ENCODE measurements around the gene RNF41.

RNF41 gene

GRCh38 chr12:56244494-56244893 lies 22.8 kb upstream of the RNF41 start:
- H3K79me2 ChIP-seq (ENCODE audit: control insufficient read depth, low read length), result no peaks in the 10 kb centered on the region
- no peaks in the 10 kb centered on the region for H3F3A ChIP-seq (ENCODE audit: control insufficient read depth, insufficient read depth)
- H3K27me3 ChIP-seq (ENCODE audit: control insufficient read depth, low read length), result no peaks in the 10 kb centered on the region
- H3K4me1 ChIP-seq (ENCODE audit: control insufficient read depth, low read length), result peaks cover 17% of the 10 kb centered on the region
- H3K9me3 ChIP-seq (ENCODE audit: control insufficient read depth, insufficient read depth, low read length), result no peaks in the 10 kb centered on the region
- TF ChIP-seq EZH2phosphoT487 (IDR thresholded peaks at IDR 0.05; ENCODE audit: borderline replicate concordance, low read length) (no peak), CTCF (IDR thresholded peaks at IDR 0.05; ENCODE audit: low read depth, low read length, poor library complexity, severe bottlenecking) (no peak)
- H3K4me2 ChIP-seq (ENCODE audit: low read length), result no peak overlapping the region
- H4K20me1 ChIP-seq (ENCODE audit: control insufficient read depth, insufficient read depth, low read depth, low read length), result no peaks in the 10 kb centered on the region
- H3K27ac ChIP-seq (ENCODE audit: low read depth, low read length), result no peak overlapping the region
- no peaks in the 10 kb centered on the region for H3K9me2 ChIP-seq (replicated peaks; ENCODE audit: control insufficient read depth, low read length)
- no peak overlapping the region for H3K4me3 ChIP-seq (ENCODE audit: low read length)
- H3K36me3 ChIP-seq (ENCODE audit: control insufficient read depth, low read length), result peaks cover 72% of the 10 kb centered on the region

- H3K36me3 ChIP-seq (ENCODE audit: control insufficient read depth, low read length), result peaks cover 67% of the 10 kb centered on the region
- no peaks in the 10 kb centered on the region for H3K9me2 ChIP-seq (replicated peaks; ENCODE audit: control insufficient read depth, low read length)
- H3K27me3 ChIP-seq (ENCODE audit: control insufficient read depth, low read length), result no peaks in the 10 kb centered on the region
- no peak for TF ChIP-seq EZH2phosphoT487 (IDR thresholded peaks at IDR 0.05; ENCODE audit: borderline replicate concordance, low read length)
- TF ChIP-seq CTCF (IDR thresholded peaks at IDR 0.05; ENCODE audit: low read depth, low read length, poor library complexity, severe bottlenecking), result no peak
- no peak overlapping the region for H3K27ac ChIP-seq (ENCODE audit: low read depth, low read length)
- no peak overlapping the region for H3K4me2 ChIP-seq (ENCODE audit: low read length)
- no peaks in the 10 kb centered on the region for H3K79me2 ChIP-seq (ENCODE audit: control insufficient read depth, low read length)
- H4K20me1 ChIP-seq (ENCODE audit: control insufficient read depth, insufficient read depth, low read depth, low read length), result no peaks in the 10 kb centered on the region
- H3F3A ChIP-seq (ENCODE audit: control insufficient read depth, insufficient read depth), result no peaks in the 10 kb centered on the region
- H3K4me1 ChIP-seq (ENCODE audit: control insufficient read depth, low read length), result peaks cover 17% of the 10 kb centered on the region
- no peaks in the 10 kb centered on the region for H3K9me3 ChIP-seq (ENCODE audit: control insufficient read depth, insufficient read depth, low read length)
- no peak overlapping the region for H3K4me3 ChIP-seq (ENCODE audit: low read length)
Measured at GRCh38 chr12:56243731-56244181, 22.0 kb upstream of the RNF41 start.

DNA sequence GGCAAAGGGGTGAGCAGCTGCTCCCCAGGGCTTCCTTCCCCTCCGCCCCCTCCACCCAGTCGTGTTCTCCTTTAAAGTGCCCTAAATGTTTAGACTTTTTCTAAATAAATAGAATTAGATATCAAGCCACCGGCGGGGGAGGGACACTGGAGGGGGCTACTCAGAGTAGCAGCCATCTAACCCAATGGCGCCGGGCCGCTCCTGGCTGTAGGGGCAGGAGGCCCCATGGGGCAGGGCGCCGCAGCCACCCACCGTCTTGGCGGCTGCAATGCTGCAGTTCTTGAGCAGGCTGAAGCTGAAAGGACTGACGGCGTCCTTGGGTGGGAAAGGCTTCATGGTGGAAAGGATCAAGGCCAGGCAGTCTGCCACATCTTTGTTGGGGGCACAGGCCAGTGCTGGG lies 21.3 kb upstream of the RNF41 start:
- no peaks in the 10 kb centered on the region for H4K20me1 ChIP-seq (ENCODE audit: control insufficient read depth, insufficient read depth, low read depth, low read length)
- H3K4me2 ChIP-seq (ENCODE audit: low read length), result no peak overlapping the region

More for the DNA sequence above, 21.3 kb upstream of the RNF41 start:
- no peak for TF ChIP-seq CTCF (IDR thresholded peaks at IDR 0.05; ENCODE audit: low read depth, low read length, poor library complexity, severe bottlenecking)
- no peak for TF ChIP-seq EZH2phosphoT487 (IDR thresholded peaks at IDR 0.05; ENCODE audit: borderline replicate concordance, low read length)
- Histone ChIP-seq H3K4me3 (ENCODE audit: low read length) (no peak overlapping the region), H3K4me1 (ENCODE audit: control insufficient read depth, low read length) (peaks cover 17% of the 10 kb centered on the region), H3K79me2 (ENCODE audit: control insufficient read depth, low read length) (no peaks in the 10 kb centered on the region), H3K9me2 (replicated peaks; ENCODE audit: control insufficient read depth, low read length) (no peaks in the 10 kb centered on the region), H3K27ac (ENCODE audit: low read depth, low read length) (no peak overlapping the region), H3K36me3 (ENCODE audit: control insufficient read depth, low read length) (peaks cover 60% of the 10 kb centered on the region), H3F3A (ENCODE audit: control insufficient read depth, insufficient read depth) (no peaks in the 10 kb centered on the region), H3K9me3 (ENCODE audit: control insufficient read depth, insufficient read depth, low read length) (no peaks in the 10 kb centered on the region), H3K27me3 (ENCODE audit: control insufficient read depth, low read length) (no peaks in the 10 kb centered on the region)
